ENCODE results near the gene ADGRA1. TPM values are rescaled to one million over a fixed set of nuclear protein-coding genes. Genes with fewer than 3 reads are reported as not detected.

Gene ADGRA1
- total RNA-seq, 3 donors from 2014 or later: 0.10 TPM; not detected in 2

GRCh38 chr10:133154411-133154810 is 66.7 kb downstream of the ADGRA1 start:
- no peak for TF ChIP-seq CTCF (IDR thresholded peaks at IDR 0.05)
- DNase-seq: no peak
- no peaks in the 10 kb centered on the region for H3K36me3 ChIP-seq (ENCODE audit: low read depth)
- H3K9me3 ChIP-seq: no peaks in the 10 kb centered on the region
- H3K4me1 ChIP-seq (ENCODE audit: low read depth): no peaks in the 10 kb centered on the region
- no peak overlapping the region for H3K4me3 ChIP-seq
- ATAC-seq: no peak
- intact Hi-C loops (cut with DNase I, micrococcal nuclease): no loop called here

GRCh38 chr10:133154996-133155778 is 67.5 kb downstream of the ADGRA1 start:
- Histone ChIP-seq H3K36me3 (ENCODE audit: low read depth) (no peaks in the 10 kb centered on the region), H3K9me3 (no peaks in the 10 kb centered on the region), H3K4me3 (no peak overlapping the region), H3K4me1 (ENCODE audit: low read depth) (no peaks in the 10 kb centered on the region)
- intact Hi-C loops (cut with DNase I, micrococcal nuclease): no loop called here
- ATAC-seq (no peak), DNase-seq (no peak)
- no peak for TF ChIP-seq CTCF (IDR thresholded peaks at IDR 0.05)

DNA sequence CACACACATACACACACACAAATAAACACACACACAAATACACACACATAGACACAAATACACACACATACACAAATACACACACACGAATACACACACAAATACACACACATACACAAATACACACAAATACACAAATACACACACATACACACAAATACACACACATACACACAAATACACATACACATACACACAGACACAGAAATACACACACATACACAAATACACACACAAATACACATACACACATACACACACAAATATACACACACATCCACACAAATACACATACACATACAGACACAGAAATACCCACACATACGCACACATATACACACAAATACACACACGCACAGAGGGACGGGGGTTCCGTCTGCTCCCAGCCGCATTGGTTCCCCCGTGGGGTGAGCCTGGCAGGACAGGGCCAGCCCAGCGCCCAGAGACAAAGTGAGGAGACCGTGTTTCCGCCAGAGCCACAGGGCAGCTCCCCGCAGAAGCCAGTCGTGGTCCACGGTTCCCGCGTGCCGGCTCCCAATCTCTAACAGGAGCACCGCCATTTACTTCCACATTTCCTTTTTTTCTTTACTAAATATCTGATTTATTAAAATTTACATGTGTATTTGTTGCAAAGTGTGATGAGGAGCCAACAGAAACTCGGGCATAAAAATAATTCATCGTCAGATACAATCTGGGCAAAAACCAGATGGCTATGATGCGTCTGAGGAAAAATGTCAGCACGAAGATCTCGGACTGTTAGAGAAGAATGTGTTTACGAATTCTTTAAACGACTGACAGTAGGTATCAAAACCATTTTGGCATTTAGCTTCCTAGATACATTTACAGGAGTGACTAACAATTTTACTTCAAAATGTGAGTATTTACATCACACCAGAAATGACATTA is 69.2 kb downstream of the ADGRA1 start:
- no peak for ATAC-seq
- Histone ChIP-seq H3K36me3 (ENCODE audit: low read depth) (no peaks in the 10 kb centered on the region), H3K4me3 (no peak overlapping the region), H3K9me3 (no peaks in the 10 kb centered on the region), H3K4me1 (ENCODE audit: low read depth) (peaks cover 10% of the 10 kb centered on the region)
- intact Hi-C loops (cut with DNase I, micrococcal nuclease): no loop called here
- DNase-seq: no peak
- no peak for TF ChIP-seq CTCF (IDR thresholded peaks at IDR 0.05)

DNA sequence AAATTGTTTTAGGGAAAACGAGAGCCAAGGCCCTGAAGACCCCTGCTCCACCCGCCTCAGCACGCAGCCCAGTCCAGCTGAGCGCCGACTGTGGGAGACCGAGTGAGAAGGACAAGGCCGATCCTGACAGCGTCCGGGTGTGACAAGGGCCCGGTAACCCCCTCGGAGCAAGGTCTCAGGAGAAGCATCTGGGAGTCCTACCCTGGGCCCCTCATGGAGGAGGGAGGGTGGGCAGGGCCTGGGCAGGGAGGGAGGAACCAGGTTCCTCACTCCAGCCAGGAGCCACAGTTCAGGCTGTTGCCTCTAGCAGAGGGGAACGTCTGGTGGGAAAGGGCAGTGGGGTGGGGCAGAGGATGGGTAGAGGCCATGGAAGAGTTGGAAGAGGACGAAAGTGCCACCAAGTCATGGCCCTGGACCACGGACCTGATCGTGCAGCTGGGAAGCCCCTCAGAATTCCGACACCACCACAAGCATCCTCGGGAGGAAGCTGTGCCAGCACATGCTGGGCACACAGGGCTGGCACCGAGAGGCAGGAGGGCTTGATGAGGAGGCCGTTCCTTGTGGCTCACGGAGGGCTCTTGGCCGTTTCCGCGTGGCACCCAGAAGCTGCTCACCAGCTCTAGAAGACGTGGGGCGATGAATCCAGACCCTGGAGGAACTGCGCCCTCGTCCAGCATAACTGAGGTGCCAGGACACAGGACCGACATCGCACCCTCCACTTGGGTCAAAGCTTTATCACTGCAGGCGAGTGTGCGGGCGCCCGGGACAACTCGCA is 70.1 kb downstream of the ADGRA1 start:
- Histone ChIP-seq H3K9me3 (no peaks in the 10 kb centered on the region), H3K4me3 (no peak overlapping the region), H3K36me3 (ENCODE audit: low read depth) (no peaks in the 10 kb centered on the region), H3K4me1 (ENCODE audit: low read depth) (peaks cover 10% of the 10 kb centered on the region)
- TF ChIP-seq CTCF (IDR thresholded peaks at IDR 0.05): no peak
- DNase-seq (no peak), ATAC-seq (no peak)
- intact Hi-C loops (cut with DNase I, micrococcal nuclease): no loop called here

DNA sequence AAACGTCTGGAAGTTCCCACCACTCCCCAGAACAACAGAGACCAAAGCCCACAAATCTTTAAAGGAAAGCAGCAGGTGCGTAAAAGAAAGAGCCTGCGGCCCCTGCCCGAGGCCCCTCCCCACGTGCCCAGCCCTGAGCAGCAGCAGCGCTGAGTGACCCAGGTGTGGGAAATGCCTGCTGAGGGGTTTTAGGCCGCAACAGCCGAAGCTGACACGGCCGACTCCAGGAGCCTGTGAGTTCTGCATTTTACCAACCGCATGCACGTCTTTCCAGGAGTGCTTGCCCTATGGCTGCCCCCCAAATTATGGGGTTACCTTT is 70.7 kb downstream of the ADGRA1 start:
- DNase-seq (no peak), ATAC-seq (no peak)

More for the DNA sequence above, 70.7 kb downstream of the ADGRA1 start:
- no peak for TF ChIP-seq CTCF (IDR thresholded peaks at IDR 0.05)
- Histone ChIP-seq H3K4me1 (ENCODE audit: low read depth) (peaks cover 10% of the 10 kb centered on the region), H3K9me3 (no peaks in the 10 kb centered on the region), H3K4me3 (no peak overlapping the region), H3K36me3 (ENCODE audit: low read depth) (no peaks in the 10 kb centered on the region)
- intact Hi-C loops (cut with DNase I, micrococcal nuclease): no loop called here

Measured in mucosa of descending colon (tissue), 3 donors.